HL-60/S4 treated with phorbol 12-myristate 13-acetate at 8.2 ng/mL for 4 days and 3 days (cell line): Measurements from ENCODE around the gene SP9.
"Not testable (repeated sequence)": the region's sequence is repeated elsewhere in the genome, so short reads cannot be mapped to it uniquely, and the experiment has no call there.

Experiments used
- in situ Hi-C: fragments of 300-500 bp; cut with MboI; formaldehyde crosslinking; loops from 2 replicates; pipeline ENCODE4 v1.15.0; 2022; ENCODE audit warnings: low sequenced_read_pairs

SP9 gene

DNA sequence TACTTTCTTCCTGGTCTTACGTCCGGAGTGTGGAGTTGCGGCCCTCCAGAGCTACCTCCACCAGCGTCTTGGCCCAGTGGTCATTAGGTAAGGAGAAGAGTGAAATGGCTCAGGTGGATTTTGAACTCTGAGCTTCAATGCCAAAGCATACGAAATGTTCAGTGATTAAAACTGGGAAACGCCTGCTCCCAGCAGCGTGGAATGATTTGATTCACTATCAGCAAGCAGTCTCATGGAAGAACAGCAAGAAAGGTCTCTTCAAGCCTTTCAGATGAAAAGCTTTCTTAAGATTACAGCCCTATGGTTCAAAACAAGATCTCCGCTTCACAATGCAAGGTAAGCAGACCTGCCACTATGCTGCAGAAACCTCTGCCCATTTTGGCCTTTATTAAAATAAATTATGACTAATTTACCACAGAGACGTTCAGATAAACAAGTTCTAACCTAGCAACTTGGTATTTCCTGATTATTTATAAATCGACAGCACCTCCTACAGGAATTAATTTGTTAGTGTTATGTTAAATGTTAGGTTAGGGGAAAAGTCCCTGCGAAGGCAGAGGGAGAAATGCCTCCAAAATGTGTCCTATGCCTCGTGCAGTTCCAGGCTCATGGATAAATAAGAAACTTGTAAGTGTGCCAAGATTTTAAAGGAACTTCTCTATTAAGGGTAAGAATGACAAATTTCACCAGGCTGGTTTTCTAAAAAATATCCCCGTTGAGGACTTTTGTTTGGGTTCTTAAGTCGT is 10.1 kb downstream of the SP9 start:
- in situ Hi-C loops = no loop called here

DNA sequence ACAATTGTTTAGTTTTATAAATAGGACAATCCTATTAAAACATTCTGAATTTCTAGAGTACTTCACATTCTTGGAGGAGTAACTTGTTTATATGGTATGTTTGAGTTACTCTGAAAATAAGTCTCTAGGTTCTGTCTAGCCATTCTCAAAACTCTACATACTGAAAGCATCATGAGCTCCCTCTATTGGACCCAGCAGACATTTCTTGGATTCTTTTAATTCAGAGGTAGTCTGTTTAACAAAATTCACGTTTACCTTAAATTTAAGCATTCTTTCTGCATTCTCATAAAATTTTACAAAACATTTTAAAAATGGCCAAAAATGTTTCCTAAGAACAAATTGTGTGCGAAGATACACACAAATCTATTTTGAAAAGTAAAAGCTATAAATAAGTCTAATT is 15.3 kb downstream of the SP9 start:
- in situ Hi-C loops = no loop called here

DNA sequence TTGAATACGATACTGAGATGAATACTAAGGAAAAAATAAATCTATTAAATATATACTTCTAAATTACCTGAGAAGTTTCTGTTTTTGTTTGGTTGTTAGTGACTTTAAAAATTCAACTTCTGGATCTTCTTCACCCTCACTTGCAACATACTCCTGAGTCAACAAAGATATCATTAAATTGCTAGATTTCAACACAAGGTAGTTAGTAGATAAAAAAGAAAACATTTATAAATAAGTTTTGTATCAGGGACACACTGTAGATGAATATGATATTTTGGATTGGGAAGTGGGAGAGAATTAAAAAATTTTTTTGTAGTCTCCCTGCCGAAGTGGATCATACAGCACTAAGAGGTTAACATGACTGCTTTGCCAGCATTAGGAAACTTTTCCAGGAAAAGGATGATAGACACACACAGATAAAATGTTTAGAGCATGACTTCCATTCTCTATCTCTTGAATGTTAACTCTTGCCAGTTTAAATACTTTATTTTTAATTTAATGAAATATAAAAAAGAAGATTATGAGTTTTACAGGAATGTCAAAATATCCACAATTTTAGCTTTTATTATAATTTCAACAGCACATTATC is 15.9 kb downstream of the SP9 start:
- in situ Hi-C loops = no loop called here

DNA sequence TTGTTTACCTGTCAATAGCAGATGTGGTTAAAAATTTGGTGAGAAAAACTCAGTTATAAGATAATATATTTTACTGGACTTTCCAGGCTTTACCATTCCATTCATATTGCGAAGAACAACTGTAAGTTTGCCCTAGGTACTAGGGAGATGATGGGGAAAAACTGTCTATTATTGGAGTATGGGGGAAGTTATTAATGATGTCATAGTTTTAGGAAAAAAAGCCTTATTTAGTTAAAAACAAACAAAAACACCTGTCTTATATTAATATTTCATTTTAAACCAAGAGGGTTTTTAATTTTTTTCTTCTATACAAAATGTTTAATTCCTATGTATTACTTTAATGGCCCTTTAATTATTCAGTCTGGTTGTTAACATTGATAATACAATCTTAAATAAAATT is 18.2 kb downstream of the SP9 start:
- in situ Hi-C loops = no loop called here

DNA sequence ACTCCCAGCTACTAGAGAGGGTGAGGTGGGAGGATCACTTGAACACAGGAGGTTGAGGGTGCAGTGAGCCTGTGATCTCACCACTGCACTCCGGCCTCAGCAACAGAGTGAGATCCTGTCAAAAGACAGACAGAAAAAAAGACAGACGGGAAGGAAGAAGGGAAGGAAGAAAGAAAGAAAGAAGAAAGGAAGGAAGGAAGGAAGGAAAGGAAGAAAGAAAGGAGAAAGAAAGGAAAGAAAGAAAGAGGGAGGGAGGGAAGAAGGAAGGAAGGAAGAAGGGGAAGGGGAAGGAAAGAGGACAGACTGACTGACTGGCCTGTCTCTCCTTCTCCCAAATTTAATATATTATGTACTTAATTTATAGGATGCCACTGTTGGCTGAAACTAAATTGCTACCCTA is 21.6 kb downstream of the SP9 start:
- in situ Hi-C loops = no loop called here

DNA sequence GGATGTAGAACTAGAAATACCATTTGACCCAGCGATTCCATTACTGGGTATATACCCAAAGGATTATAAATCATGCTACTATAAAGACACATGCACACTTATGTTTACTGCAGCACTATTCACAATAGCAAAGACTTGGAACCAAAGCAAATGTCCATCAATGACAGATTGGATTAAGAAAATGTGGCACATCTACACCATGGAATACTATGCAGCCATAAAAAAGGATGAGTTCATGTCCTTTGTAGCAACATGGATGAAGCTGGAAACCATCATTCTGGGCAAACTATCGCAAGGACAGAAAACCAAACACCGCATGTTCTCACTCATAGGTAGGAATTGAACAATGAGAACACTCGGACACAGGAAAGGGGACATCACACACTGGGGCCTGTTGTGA is 24.9 kb downstream of the SP9 start:
- in situ Hi-C loops = not testable (repeated sequence)

DNA sequence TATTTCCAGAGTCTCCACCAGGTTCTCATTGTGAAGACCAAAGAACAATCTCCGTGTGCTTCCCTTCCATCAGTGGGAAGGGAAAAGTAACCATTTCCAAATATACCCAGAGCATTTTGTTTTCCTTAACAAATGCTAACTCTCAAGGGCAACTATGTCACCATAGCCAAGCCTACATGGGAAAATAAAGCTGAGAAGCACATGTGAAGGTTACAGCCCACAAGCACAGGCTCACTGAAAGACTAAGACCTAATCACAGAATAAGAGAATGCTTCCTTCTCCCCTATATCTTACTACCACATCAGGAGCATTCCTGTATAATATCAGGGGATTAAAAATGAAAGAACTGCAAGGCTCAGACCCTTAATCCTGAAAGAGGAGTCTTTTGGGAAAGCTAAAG is 28.2 kb downstream of the SP9 start:
- in situ Hi-C loops = no loop called here

DNA sequence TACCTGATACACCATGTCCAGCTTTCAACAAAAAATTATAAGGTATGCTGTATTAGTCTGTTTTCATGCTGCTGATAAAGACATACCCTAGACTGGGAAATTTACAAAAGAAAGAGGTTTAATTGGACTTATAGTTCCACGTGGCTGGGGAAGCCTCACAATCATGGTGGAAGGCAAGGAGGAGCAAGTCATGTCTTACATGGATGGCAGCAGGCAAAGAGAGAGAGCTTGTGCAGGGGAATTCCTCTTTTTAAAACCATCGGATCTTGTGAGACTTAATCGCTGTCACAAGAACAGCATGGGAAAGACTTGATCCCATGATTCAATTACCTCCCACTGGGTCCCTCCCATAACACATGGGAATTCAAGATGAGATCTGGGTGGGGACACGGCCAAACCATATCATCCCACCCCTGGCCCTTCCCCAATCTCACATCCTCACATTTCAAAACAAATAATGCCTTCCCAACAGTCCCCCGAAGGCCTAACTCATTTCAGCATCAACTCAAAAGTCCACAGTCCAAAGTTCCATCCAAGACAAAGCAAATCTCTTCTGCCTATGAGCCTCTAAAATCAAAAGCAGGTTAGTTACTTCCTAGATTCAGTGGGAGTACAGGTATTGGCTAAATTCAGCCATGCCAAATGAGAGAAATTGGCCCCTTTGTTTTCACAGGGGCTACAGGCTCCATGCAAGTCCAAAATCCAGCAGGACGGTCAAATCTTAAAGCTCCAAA is 28.9 kb downstream of the SP9 start:
- in situ Hi-C loops = not testable (repeated sequence)

DNA sequence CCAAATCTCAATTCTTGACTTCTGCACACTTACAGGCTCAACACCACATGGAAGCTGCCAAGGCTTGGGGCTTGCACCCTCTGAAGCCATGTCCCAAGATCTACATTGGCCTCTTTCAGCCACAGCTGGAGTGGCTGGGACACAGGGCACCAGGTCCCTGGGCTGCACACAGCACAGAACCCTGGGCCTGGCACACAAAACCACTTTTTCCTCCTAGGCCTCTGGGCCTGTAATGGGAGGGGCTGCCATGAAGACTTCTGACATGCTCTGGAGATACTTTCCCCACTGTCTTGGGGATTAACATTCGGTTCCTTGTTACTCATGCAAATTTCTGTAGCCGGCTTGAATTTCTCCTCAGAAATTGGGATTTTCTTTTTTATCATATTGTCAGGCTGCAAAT is 29.9 kb downstream of the SP9 start:
- in situ Hi-C loops = no loop called here

DNA sequence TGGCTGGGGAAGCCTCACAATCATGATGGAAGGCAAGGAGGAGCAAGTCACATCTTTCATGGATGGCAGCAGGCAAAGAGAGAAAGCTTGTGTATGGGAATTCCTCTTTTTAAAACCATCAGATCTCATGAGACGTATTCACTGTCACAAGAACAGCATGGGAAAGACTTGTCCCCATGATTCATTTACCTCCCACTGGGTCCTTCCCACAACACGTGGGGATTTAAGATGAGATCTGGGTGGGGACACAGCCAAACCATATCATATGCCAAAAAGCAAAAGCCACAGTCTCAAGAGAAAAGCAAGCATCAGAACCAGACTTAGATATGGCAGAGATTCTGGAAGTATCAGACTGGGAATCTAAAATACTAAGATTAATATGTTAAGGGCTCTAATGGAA is 30.8 kb downstream of the SP9 start:
- in situ Hi-C loops = no loop called here

DNA sequence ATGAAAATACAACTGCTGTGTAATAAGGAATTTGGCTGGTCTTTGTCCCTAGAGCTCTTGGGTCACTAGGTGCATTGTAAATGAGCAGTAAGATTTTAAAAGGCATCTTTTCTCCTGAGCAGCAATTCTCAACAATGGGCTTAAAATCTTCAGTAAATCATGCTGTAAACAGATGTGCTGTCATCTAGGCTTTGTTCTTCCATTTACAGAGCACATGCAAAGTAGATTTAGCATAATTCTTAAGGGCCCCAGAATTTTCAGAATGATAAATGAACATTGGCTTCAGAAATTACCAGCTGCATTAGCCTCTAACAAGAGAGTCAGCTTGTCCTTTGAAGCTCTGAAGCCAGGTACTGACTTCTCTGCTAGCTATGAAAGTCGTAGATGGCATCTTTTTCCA is 33.9 kb downstream of the SP9 start:
- in situ Hi-C loops = no loop called here

DNA sequence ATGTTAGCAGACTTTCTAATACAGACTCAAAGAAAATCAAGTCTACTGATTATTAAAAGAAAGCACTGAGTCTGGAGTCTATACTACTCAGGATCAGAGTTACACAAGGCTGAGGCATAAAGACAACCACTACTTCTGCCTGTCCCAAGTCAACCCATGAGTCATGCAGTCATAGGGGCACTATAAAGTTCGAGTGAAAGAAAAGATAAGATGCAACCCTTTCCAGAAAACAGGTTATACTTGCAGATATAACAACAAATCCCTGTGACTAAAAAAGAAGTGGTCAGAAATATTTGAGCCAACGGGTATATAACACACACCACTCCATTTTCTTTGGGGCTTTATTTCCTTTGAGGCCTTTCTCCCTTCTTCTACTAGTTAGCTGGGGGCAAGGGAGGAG is 42.2 kb downstream of the SP9 start:
- in situ Hi-C loops = no loop called here

DNA sequence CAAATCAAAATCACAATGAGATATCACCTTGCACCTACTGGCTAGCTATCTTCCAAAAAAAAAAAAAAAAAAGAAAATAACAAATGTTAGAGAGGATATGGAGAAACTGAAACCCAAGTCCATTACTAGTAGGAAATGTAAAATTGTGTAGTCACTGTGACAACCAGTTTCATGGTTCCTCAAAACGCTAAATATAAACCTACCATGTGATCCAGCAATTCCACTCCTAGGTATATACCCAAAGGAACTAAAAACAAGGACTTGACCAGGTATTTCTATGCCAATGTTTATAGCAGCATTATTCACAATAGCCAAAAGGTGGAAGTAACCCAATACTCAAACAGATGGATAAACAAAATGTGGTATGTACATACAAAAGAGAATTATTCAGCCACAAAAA is 49.0 kb downstream of the SP9 start:
- in situ Hi-C loops = no loop called here

DNA sequence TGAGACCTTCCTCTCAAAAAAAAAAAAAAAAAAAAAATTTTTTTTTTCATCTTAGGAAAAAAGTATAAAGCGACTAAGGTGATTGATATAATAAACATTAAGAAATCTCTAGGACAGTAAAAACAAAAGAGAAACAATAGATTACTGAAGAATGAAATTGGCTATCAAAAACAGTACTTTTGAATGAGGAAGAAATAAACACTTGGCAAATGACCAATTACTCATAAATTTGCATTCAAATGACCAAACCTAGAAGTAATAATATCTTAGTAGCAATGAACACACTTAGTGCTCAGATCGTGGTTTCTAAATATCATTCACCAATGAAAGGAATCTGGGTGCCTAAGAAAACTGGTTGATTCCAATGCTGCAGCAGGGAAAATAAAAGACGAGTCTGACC is 50.4 kb downstream of the SP9 start:
- in situ Hi-C loops = no loop called here
